ACC112 (cell line): ENCODE measurements around the gene STAC2.
A peak's percentile ranks its signal among the peaks of the same experiment; 100 is the strongest.

Experiments
- H2AFZ ChIP-seq: fragments of 200-600 bp; sonication (generic); one replicate; pipeline ENCODE4 v1.6.0; 2017; ENCODE audit warnings: antibody characterized with exemption, low read length; ENCODE audit not compliant: unreplicated experiment
- H3K27ac ChIP-seq: fragments of 200-600 bp; sonication (generic); 2 replicates; pipeline ENCODE4 v1.5.1; 2014; ENCODE audit warnings: low read depth, mild to moderate bottlenecking, antibody characterized with exemption, low read length, moderate library complexity
- H3K27me3 ChIP-seq: fragments of 200-600 bp; sonication (generic); 2 replicates; pipeline ENCODE4 v1.6.1; 2014; ENCODE audit warnings: mild to moderate bottlenecking, antibody characterized with exemption, low read length, moderate library complexity, mixed read lengths; ENCODE audit not compliant: insufficient read depth
- H3K36me3 ChIP-seq: fragments of 200-600 bp; sonication (generic); 2 replicates; pipeline ENCODE4 v1.6.1; 2016; ENCODE audit warnings: mild to moderate bottlenecking, antibody characterized with exemption, low read length, moderate library complexity, mixed read lengths; ENCODE audit not compliant: insufficient read depth
- H3K4me1 ChIP-seq: fragments of 200-600 bp; sonication (generic); one replicate; pipeline ENCODE4 v1.6.1; 2016; ENCODE audit warnings: low read length, mixed read lengths; ENCODE audit not compliant: insufficient read depth, unreplicated experiment, control insufficient read depth
- H3K4me3 ChIP-seq: fragments of 200-600 bp; sonication (generic); 2 replicates; pipeline ENCODE4 v1.5.1; 2014; ENCODE audit warnings: mild to moderate bottlenecking, low read depth, low read length
- H3K79me2 ChIP-seq: fragments of 200-600 bp; sonication (generic); one replicate; pipeline ENCODE4 v1.6.0; 2016; ENCODE audit warnings: low read length; ENCODE audit not compliant: control insufficient read depth, unreplicated experiment, insufficient read depth

The STAC2 gene

GRCh38 chr17:39222151-39222550, 3.6 kb downstream of the STAC2 start:
- H2AFZ ChIP-seq: no peak overlapping the region
- peaks cover 21% of the 10 kb centered on the region for H3K4me1 ChIP-seq
- no peaks in the 10 kb centered on the region for H3K36me3 ChIP-seq
- peaks cover 21% of the 10 kb centered on the region for H3K27me3 ChIP-seq
- H3K27ac ChIP-seq: no peak overlapping the region
- no peak overlapping the region for H3K4me3 ChIP-seq
- H3K79me2 ChIP-seq: no peaks in the 10 kb centered on the region

- peaks cover 21% of the 10 kb centered on the region for H3K27me3 ChIP-seq
- H3K27ac ChIP-seq: no peak overlapping the region
These were observed 4.2 kb downstream of the STAC2 start for GRCh38 chr17:39221572-39221971.

DNA sequence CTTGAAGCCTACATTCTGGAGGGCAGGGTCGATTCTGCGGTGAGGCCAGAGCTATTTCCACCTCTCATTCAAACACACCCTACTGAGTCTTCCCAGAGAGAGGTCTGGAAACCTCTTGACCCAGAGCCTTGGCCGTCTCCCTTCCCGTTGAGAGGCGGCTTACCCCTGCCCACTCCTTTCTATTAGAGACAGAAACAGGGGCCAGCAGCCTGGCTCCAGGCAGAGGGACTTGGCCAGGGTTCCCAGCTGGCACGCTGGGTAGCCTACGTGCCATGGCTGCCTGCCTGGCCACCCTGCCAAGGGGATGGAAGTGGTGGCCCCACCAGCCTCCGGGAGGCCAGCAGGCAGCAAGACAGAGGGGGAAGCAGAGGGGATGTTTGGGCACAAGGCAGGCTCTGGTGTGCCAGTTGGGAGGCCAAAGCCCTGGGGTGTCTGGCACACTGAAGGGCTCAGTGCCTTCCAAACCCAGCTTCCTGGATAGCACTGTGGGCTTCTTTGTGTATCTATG, 6.0 kb downstream of the STAC2 start:
- no peaks in the 10 kb centered on the region for H3K79me2 ChIP-seq
- no peaks in the 10 kb centered on the region for H3K36me3 ChIP-seq

More at GRCh38 chr17:39221572-39221971, 4.2 kb downstream of the STAC2 start:
- Histone ChIP-seq H3K36me3 (no peaks in the 10 kb centered on the region), H3K4me3 (no peak overlapping the region), H2AFZ (no peak overlapping the region), H3K4me1 (peaks cover 21% of the 10 kb centered on the region), H3K79me2 (no peaks in the 10 kb centered on the region)

DNA sequence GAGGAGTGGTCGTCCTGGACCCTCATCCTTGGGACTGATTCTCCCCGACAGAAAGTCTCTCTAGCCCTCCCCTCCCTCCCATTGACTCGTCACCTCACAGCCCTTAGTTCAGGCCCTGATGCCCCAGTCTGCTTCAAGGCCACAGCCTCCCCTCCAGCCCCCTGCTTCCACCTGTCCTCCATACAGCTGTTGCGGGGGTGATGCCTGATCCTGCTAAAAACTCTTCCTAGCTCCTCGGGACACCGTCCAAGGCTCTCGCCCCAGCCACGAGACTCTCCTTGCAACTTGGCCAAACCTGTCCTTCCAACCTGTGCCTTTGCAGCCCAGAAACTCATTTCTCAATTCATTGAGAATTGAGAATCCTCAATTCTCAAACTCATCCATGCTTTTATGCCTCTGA, 6.8 kb downstream of the STAC2 start:
- Histone ChIP-seq H3K4me1 (peaks cover 17% of the 10 kb centered on the region), H2AFZ (no peak overlapping the region), H3K4me3 (no peak overlapping the region), H3K27ac (no peak overlapping the region), H3K79me2 (no peaks in the 10 kb centered on the region), H3K36me3 (no peaks in the 10 kb centered on the region), H3K27me3 (no peaks in the 10 kb centered on the region)

More for the DNA sequence above, 6.0 kb downstream of the STAC2 start:
- H3K27ac ChIP-seq: no peak overlapping the region
- no peak overlapping the region for H2AFZ ChIP-seq
- H3K4me1 ChIP-seq: peaks cover 17% of the 10 kb centered on the region
- no peak overlapping the region for H3K4me3 ChIP-seq
- peaks cover 5% of the 10 kb centered on the region for H3K27me3 ChIP-seq

GRCh38 chr17:39217734-39218369, 7.9 kb downstream of the STAC2 start:
- Histone ChIP-seq H3K27me3 (no peaks in the 10 kb centered on the region), H3K4me1 (peaks cover 9% of the 10 kb centered on the region), H3K36me3 (no peaks in the 10 kb centered on the region), H3K79me2 (no peaks in the 10 kb centered on the region), H3K27ac (no peak overlapping the region), H2AFZ (no peak overlapping the region), H3K4me3 (no peak overlapping the region)

DNA sequence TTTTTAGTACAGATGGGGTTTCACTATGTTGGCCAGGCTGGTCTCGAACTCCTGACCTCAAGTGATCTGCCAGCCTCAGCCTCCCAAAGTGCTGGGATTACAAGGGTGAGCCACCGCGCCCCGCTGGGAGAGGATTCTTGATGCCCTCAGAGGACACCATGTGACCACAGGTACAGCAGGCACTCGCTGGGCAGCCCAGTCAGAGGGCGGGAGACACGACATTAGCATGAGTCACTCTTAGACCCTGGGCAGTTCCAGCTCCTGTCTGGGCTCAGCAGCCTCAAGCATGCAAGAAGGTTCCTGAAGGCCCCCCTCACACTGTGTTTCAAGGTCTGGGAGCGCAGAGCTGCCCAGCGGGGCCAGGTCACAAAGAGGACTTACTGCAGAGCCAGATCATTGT, 11.9 kb downstream of the STAC2 start:
- Histone ChIP-seq H3K4me3 (no peak overlapping the region), H3K36me3 (no peaks in the 10 kb centered on the region), H2AFZ (no peak overlapping the region), H3K27me3 (no peaks in the 10 kb centered on the region), H3K27ac (no peak overlapping the region), H3K79me2 (no peaks in the 10 kb centered on the region), H3K4me1 (peaks cover 7% of the 10 kb centered on the region)

DNA sequence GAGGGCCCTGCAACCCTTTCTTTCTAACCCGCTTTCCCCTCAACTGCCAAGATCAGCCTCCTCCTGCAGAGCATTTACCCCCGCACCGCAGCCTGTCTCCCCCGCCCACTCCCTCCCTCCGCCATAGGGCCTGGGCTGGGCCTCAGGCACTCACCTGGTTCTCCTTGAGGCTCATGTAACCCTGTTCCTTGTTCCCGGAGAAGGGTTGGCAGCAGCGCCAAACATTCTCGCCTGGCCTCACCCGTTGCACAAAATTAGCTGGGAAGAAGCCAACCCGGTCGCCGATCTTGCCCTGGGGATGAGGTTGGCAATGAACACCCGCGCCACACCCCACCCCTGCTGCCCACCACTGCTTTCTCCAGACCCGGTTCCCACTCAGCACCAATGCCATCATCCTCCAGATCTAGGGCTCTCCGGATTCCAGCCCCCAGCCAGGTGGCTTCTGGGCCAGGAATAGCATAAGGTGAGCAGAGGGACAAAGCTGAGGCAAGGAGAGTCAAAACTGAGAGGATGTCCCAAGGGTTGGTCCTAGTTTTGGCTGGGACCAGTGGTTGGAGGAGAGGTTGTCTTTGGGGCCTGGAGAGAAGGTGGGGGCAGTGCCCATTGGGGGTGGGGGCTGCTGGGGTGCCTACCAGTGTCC, 12.8 kb downstream of the STAC2 start:
- no peaks in the 10 kb centered on the region for H3K79me2 ChIP-seq
- H2AFZ ChIP-seq: no peak overlapping the region
- H3K27me3 ChIP-seq: no peaks in the 10 kb centered on the region
- H3K4me3 ChIP-seq: no peak overlapping the region
- no peak overlapping the region for H3K27ac ChIP-seq
- peaks cover 12% of the 10 kb centered on the region for H3K4me1 ChIP-seq
- no peaks in the 10 kb centered on the region for H3K36me3 ChIP-seq

DNA sequence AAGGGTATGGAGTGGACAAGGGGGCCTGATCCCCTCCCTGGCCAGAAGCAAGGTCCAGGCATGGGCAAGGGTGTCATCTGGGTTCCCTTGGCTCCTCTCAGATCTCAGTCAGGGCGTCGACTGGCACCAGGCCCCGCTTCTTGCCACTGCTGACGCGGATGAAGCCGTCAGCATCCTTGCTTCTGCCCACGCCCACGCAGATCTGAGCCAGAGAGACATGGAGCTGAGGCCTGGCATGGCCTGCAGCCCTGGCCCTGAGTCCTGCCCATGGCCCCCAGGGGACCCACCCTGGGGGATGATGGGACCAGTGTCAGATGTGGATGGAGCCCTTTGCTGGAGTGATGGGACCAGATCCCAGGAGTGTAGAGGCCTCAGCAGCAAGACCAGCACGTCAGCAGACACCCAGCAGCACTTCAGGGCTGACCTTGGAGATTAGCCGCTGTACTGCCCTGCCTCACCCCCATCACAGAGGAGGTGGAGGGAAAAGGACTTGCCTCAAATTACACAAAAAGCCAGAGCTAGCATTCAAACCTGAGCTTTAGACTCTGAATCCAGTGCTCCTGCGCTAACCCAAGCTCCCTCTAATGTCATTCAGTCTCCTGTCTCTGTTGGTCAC, 13.4 kb downstream of the STAC2 start:
- H3K4me3 ChIP-seq: no peak overlapping the region
- no peaks in the 10 kb centered on the region for H3K27me3 ChIP-seq
- no peak overlapping the region for H2AFZ ChIP-seq
- H3K79me2 ChIP-seq: no peaks in the 10 kb centered on the region
- H3K27ac ChIP-seq: no peak overlapping the region
- H3K36me3 ChIP-seq: no peaks in the 10 kb centered on the region
- peaks cover 14% of the 10 kb centered on the region for H3K4me1 ChIP-seq

DNA sequence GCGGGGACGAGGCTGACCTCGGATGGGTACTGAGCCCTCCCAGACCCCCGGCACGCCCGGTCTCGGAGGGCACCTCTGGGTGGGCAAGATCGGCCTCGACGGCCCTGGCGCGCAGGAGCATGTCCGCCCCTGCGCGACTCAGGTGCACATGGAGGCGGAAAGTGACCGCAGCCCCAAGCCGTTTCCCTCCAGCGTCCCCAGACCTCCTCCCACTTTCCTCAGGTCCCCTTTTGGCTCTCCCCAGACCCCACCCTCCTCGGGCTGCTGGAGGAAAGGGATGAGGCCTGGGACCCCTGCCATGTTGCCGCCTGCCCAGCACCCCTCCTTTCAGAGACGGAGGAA, 15.7 kb downstream of the STAC2 start:
- H3K27ac ChIP-seq: no peak overlapping the region
- peak overlapping the region; percentile 72 for H3K4me3 ChIP-seq

GRCh38 chr17:39209317-39210092, 16.2 kb downstream of the STAC2 start:
- Histone ChIP-seq H3K4me3 (peak overlapping the region; percentile 72), H2AFZ (peak overlapping the region; percentile 37)

More for the DNA sequence above, 15.7 kb downstream of the STAC2 start:
- Histone ChIP-seq H3K4me1 (peaks cover 16% of the 10 kb centered on the region), H3K36me3 (0 out of 2 replicates have a peak, but pooled peaks cover 1% of the 10 kb centered on the region), H2AFZ (no peak overlapping the region), H3K79me2 (no peaks in the 10 kb centered on the region), H3K27me3 (no peaks in the 10 kb centered on the region)

More at GRCh38 chr17:39209317-39210092, 16.2 kb downstream of the STAC2 start:
- Histone ChIP-seq H3K36me3 (0 out of 2 replicates have a peak, but pooled peaks cover 4% of the 10 kb centered on the region), H3K4me1 (peaks cover 16% of the 10 kb centered on the region), H3K79me2 (no peaks in the 10 kb centered on the region), H3K27me3 (no peaks in the 10 kb centered on the region), H3K27ac (no peak overlapping the region)
